Adipocyte (in vitro differentiated cells): ENCODE measurements around the gene CDK17.

Experiments used
- DNase-seq: peaks from one replicate; pipeline ENCODE4 v3.0.0-alpha.2; 2015; ENCODE audit warnings: low read depth
- H3K27me3 ChIP-seq: replicated peaks from 2 replicates; pipeline ENCODE4 v1.7.0; 2013; ENCODE audit warnings: mild to moderate bottlenecking, low read length, moderate library complexity; ENCODE audit not compliant: control insufficient read depth, insufficient read depth
- H3K36me3 ChIP-seq: 2 replicates; pipeline ENCODE4 v1.7.0; 2013; ENCODE audit warnings: low read length, mild to moderate bottlenecking, moderate library complexity; ENCODE audit not compliant: control insufficient read depth, insufficient read depth, severe bottlenecking
- H3K4me1 ChIP-seq: 2 replicates; pipeline ENCODE4 v1.7.0; 2013; ENCODE audit warnings: mild to moderate bottlenecking, low read length, moderate library complexity; ENCODE audit not compliant: control insufficient read depth, insufficient read depth
- H3K4me3 ChIP-seq: 2 replicates; pipeline ENCODE4 v1.7.0; 2013; ENCODE audit warnings: mild to moderate bottlenecking, low read length, moderate library complexity
- H3K9ac ChIP-seq: 2 replicates; pipeline ENCODE4 v1.7.0; 2013; ENCODE audit warnings: mild to moderate bottlenecking, low read length, moderate library complexity
- H3K9me3 ChIP-seq: 2 replicates; pipeline ENCODE4 v1.7.0; 2013; ENCODE audit warnings: mild to moderate bottlenecking, low read length, moderate library complexity; ENCODE audit not compliant: control insufficient read depth

CDK17 gene

DNA sequence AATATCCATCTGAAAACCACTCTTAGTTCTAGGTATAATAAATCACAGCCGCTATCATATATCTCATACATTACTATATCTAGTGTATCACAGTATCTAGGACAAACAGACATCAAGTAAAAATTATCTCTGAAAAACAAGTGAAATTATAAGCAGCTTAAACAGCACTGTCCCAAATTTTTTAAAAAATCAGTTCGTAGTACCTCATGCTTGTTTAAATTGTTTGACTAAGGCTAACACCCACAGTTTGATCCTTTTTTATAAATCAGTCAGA, 33.9 kb downstream of the CDK17 start:
- no peak overlapping the region for H3K4me3 ChIP-seq
- peaks cover 39% of the 10 kb centered on the region for H3K4me1 ChIP-seq
- no peaks in the 10 kb centered on the region for H3K36me3 ChIP-seq
- no peak for DNase-seq
- H3K27me3 ChIP-seq, result no peaks in the 10 kb centered on the region
- no peak overlapping the region for H3K9ac ChIP-seq
- H3K9me3 ChIP-seq, result no peaks in the 10 kb centered on the region

DNA sequence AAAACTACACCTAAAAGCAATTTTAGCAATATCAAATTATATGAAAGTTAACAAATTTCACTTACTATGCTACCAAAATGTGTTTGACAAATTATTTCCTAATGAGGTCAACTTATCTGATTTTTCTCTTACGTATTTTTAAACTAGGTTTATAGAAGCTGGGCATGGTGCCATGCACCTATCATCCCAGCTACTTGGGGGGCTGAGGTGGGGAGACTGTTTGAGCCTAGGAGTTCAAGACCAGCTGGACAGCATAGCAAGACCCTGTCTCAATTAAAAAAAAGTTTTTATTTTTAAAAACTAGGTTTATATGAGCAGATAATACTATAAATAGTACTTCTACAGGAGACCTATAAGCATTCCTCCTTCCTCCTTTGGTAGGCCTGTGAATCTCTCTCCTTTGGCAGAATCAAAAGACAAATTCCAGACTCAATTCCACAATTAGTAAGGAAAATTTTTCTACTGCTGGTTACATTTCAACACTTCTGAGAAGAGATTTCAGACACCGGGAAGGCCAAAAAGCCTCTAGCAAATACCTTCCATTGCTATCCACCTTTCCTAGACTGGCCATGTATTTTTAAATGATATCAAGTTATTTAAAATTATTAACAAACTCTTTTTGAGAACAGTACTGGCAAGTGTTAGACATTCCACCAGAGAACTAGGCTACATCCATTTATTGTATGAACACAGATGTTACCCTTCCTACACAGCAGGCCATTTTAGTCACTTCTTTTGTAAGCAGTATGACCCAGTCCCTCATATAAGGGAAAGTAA, 34.4 kb downstream of the CDK17 start:
- no peaks in the 10 kb centered on the region for H3K36me3 ChIP-seq
- DNase-seq, result no peak
- H3K9ac ChIP-seq, result no peak overlapping the region
- peaks cover 39% of the 10 kb centered on the region for H3K4me1 ChIP-seq
- H3K27me3 ChIP-seq, result no peaks in the 10 kb centered on the region
- no peak overlapping the region for H3K4me3 ChIP-seq
- H3K9me3 ChIP-seq, result no peaks in the 10 kb centered on the region

DNA sequence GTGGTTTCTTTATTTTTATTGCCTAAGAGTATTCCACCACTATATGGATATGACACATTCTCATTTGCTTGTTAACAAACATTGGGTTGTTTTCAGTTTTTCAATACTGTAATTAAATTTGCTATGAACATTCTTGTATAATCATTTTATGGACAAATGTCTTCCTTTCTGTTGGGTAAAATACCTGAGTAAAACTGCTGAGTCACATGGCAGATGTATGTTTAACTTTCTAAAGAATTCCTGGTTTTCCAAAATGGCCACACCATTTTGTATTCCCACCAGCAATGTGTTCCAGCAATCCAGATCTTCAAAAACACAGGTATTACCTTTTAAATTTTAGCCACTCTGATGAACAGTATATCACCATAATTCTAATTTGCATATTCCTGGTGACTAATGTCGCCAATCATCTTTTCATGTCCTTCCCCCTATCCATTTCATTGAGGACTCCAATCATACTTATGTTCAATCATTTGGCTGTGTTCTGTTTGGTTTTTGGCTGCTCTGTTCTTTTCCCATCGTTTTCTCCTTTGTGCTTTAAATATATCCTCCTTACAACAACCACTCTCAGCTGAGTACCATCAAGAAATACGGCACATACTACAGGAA, 36.0 kb downstream of the CDK17 start:
- no peaks in the 10 kb centered on the region for H3K27me3 ChIP-seq
- H3K36me3 ChIP-seq, result no peaks in the 10 kb centered on the region
- H3K4me3 ChIP-seq, result no peak overlapping the region
- peaks cover 39% of the 10 kb centered on the region for H3K4me1 ChIP-seq
- no peak for DNase-seq
- no peaks in the 10 kb centered on the region for H3K9me3 ChIP-seq
- no peak overlapping the region for H3K9ac ChIP-seq

DNA sequence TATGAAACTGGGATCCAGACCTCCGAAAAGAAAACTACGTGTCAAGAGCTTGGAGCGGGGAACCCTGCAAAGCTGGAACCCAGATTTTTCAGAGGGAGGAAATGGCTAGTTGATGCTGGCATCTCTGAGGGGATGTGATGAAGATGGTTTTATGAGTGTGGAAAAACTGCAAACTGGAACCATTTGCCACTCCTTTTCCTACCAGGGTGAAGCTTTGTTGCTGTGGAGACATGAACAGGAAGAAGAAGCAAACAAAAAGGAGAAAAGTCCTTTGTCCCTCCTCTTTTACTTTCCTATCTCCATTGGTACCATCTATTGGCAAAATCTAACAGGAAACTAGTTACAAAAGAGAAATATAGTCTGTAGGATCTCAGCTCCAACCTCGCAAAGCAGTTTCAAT, 39.2 kb downstream of the CDK17 start:
- no peak overlapping the region for H3K9ac ChIP-seq
- H3K27me3 ChIP-seq, result no peaks in the 10 kb centered on the region
- H3K36me3 ChIP-seq, result no peaks in the 10 kb centered on the region
- no peak for DNase-seq
- no peaks in the 10 kb centered on the region for H3K9me3 ChIP-seq
- no peak overlapping the region for H3K4me3 ChIP-seq
- peaks cover 14% of the 10 kb centered on the region for H3K4me1 ChIP-seq

DNA sequence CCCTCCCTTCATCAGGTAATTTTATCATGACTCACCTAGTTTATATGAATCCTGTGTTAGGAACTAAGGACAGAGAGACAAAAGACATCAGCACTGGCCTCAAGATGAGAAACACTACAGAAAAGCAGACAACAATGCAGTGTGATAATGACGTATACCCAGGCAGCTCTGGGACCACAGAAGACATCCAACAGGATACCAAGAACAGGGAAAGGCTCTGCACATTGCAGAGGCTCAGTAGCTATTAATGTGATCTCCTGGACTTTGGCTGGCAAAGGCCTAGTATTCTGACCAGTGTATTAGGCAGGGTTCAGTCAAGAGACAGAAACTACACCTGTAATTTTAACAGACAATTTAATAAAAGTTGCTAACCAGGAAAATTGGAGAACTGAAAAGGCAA, 39.7 kb downstream of the CDK17 start:
- no peak overlapping the region for H3K4me3 ChIP-seq
- H3K36me3 ChIP-seq, result no peaks in the 10 kb centered on the region
- no peak for DNase-seq
- H3K4me1 ChIP-seq, result peaks cover 9% of the 10 kb centered on the region
- no peak overlapping the region for H3K9ac ChIP-seq
- H3K9me3 ChIP-seq, result no peaks in the 10 kb centered on the region
- H3K27me3 ChIP-seq, result no peaks in the 10 kb centered on the region

DNA sequence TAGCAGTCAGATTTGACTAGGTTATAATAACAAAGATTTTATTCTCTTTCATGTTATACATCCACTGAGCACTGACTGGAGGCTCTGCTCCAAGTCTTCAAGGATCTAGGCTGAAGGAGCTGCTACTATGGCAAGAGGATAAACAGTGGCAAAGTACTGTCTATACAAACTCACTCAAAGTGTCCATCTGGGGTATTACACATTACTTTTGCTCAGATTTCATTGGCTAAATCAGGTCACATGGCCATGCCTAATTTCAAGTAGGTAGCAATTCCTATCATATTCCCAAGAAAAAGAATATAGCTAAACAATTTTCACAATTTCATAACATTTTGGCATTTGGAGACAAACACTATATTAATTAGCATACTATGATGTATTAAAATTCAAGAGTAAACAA, 40.9 kb downstream of the CDK17 start:
- Histone ChIP-seq H3K4me1 (peaks cover 4% of the 10 kb centered on the region), H3K9me3 (no peaks in the 10 kb centered on the region), H3K27me3 (no peaks in the 10 kb centered on the region), H3K9ac (no peak overlapping the region), H3K4me3 (no peak overlapping the region), H3K36me3 (no peaks in the 10 kb centered on the region)
- no peak for DNase-seq

DNA sequence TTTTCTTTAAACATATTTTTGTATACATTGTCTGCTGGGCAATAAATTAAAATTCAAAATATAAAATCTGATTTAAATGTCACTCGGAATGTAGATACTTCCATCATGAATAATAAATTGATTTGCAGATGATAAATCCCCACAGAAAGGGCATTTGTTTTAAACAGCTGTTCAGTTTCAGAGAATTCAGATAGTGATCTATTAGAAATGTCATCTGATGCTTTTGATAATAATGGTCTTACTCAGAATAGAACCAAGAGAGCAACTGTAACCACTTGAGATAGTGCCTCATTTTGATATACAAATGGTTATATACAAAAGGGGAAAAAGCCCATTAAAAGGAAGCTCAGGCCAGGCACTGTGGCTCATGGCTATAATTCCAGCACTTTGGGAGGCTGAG, 43.4 kb downstream of the CDK17 start:
- H3K9me3 ChIP-seq, result no peaks in the 10 kb centered on the region
- H3K4me1 ChIP-seq, result peaks cover 18% of the 10 kb centered on the region
- H3K9ac ChIP-seq, result no peak overlapping the region
- H3K36me3 ChIP-seq, result no peaks in the 10 kb centered on the region
- DNase-seq, result no peak
- no peaks in the 10 kb centered on the region for H3K27me3 ChIP-seq
- H3K4me3 ChIP-seq, result no peak overlapping the region

DNA sequence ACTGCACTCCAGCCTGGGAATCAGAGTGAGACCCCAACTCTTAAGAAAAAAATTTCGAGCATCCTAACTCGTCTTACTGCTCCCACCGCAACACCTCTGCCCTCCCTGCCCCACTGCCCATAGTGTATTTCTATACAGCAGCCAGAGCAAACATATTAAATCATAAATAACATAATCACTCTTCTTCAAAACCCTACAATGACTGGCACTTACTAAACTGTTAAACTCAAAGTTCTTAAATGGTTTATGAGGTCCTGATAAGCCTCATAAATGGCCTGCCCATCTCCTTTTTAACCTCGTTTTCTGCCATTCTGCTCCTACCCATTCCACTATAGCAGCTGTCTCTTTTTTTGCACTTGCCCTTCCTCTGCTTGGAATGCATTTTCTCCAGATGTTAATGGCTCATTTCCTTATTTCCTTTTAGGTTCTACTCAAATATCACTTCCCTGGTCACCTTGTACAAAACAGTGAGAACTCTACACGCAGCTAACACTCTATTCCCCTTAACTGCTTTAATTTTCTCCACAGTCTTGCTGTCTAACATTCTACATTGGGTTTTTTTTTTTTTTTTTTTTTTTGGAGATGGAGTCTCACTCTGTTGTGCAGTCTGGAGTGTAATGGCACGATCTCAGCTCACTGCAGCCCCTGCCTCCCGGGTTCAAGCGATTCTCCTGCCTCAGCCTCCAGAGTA, 45.2 kb downstream of the CDK17 start:
- Histone ChIP-seq H3K4me3 (no peak overlapping the region), H3K36me3 (no peaks in the 10 kb centered on the region), H3K9ac (no peak overlapping the region), H3K4me1 (peaks cover 18% of the 10 kb centered on the region), H3K27me3 (no peaks in the 10 kb centered on the region), H3K9me3 (no peaks in the 10 kb centered on the region)
- DNase-seq, result no peak

DNA sequence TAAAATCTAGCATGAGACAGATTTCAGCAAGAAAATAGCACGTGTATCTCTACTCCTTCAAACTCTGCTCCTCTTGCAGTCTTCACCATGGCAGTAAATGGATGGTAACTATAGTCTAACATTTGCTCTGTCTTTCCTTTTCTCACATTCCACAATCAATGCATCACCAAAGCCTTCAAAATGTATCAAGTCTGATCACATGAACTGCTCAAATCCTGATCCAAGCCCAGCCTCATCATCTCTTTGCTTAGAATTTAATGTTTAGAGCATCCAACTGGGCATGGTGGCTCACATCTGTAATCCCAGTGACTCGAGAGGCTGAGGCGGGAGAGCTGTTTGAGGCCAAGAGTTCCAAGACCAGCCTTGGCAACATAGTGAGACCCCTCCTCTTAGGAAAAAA, 45.9 kb downstream of the CDK17 start:
- Histone ChIP-seq H3K4me3 (no peak overlapping the region), H3K27me3 (no peaks in the 10 kb centered on the region), H3K9me3 (no peaks in the 10 kb centered on the region), H3K36me3 (no peaks in the 10 kb centered on the region), H3K4me1 (peaks cover 18% of the 10 kb centered on the region), H3K9ac (no peak overlapping the region)
- no peak for DNase-seq

DNA sequence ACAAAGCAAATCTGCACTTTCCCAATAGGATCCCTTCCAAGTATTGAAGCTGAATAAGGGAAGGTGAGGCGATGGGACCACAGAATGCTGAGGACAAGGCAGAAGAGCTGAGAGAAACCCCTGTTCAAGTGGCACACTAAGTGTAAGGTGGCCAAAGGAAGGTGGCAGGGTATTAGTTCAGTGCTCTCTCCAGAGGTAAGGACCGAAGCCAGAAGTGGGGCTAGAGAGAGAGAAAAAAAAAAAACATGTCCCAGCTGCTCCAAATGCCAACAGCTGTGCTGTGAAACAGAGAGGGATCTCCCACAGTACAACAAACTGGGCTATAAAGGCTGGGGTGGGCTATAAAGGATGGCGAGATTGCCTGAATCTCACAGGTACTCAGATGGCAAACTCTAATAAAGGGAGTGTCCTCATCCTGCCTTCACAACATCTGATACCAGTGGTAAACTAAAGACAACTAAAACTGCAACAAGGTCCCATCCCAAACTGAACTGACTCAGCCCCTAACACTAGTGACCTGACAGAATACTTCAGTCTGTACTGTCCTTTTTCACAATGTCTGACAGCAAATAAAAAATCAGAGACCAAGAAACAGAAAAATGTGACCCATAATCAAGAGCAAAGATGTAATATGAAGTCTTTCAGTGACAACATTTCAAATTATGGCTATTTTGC, 47.9 kb downstream of the CDK17 start:
- Histone ChIP-seq H3K36me3 (no peaks in the 10 kb centered on the region), H3K27me3 (no peaks in the 10 kb centered on the region), H3K9me3 (no peaks in the 10 kb centered on the region), H3K9ac (no peak overlapping the region), H3K4me3 (no peak overlapping the region), H3K4me1 (peaks cover 18% of the 10 kb centered on the region)
- no peak for DNase-seq

DNA sequence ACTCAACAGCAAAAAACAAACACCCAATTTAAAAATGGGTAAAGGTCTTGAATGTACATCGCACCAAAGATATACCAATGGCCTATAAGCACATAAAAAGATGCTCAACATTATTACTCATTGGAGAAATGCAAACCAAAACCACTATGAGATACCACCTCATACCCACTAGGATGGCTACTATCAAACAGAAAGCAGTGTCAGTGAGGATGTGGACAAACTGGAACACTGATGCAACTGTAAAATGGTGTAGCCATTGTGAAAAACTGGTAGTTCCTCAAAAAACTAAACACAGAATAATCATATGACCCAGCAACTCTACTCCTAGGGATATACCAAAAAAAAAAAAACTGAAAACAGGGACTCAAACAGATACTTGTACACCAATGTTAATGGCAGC, 49.3 kb downstream of the CDK17 start:
- DNase-seq, result no peak
- Histone ChIP-seq H3K9me3 (peaks cover under 1% of the 10 kb centered on the region), H3K36me3 (no peaks in the 10 kb centered on the region), H3K9ac (no peak overlapping the region), H3K4me1 (peaks cover 18% of the 10 kb centered on the region), H3K4me3 (no peak overlapping the region), H3K27me3 (no peaks in the 10 kb centered on the region)
